Measurements from ENCODE around the gene RBM28.

GRCh38 chr7:128351296-128352152, 7.8 kb upstream of the RBM28 start:
- TF ChIP-seq CTCF (IDR thresholded peaks at IDR 0.05) (no peak), POLR2A (IDR thresholded peaks at IDR 0.05) (no peak), POLR2AphosphoS5 (IDR thresholded peaks at IDR 0.05) (no peak)
